Neural crest cell (in vitro differentiated cells): ENCODE data around the gene ANO7. TPM values are rescaled to one million over a fixed set of nuclear protein-coding genes. Genes with fewer than 3 reads are reported as not detected.

ENCODE experiments used
- DNase-seq: peaks from one replicate; pipeline ENCODE4 v3.0.0; 2021; ENCODE audit warnings: low read depth, mixed read lengths, low spot score
- H3K27ac Mint-ChIP-seq: one replicate; pipeline ENCODE4 v1.8.0; 2021; ENCODE audit warnings: mild to moderate bottlenecking, mixed read lengths; ENCODE audit not compliant: unreplicated experiment
- H3K27me3 Mint-ChIP-seq: 2 replicates; pipeline ENCODE4 v1.8.0; 2021; ENCODE audit warnings: low read depth, mild to moderate bottlenecking, mixed read lengths
- H3K36me3 Mint-ChIP-seq: 2 replicates; pipeline ENCODE4 v1.8.0; 2021; ENCODE audit warnings: low read depth, mild to moderate bottlenecking, mixed read lengths
- H3K4me1 Mint-ChIP-seq: 2 replicates; pipeline ENCODE4 v1.8.0; 2021; ENCODE audit warnings: mixed read lengths
- H3K4me3 Mint-ChIP-seq: one replicate; pipeline ENCODE4 v1.8.0; 2021; ENCODE audit warnings: mild to moderate bottlenecking, mixed read lengths
- H3K9me3 Mint-ChIP-seq: 2 replicates; pipeline ENCODE4 v1.8.0; 2021; ENCODE audit warnings: mixed read lengths
- total RNA-seq: library from RNA; stranded (reverse); gene quantifications from 2 replicates; pipeline ENCODE4 v1.2.1, GENCODE V29; 2021
- TF ChIP-seq, protein P1 (sequence below): fragments of 200-600 bp; sonication (generic); conservative IDR thresholded peaks from 2 replicates; pipeline ENCODE4 v1.5.0; 2021; ENCODE audit warnings: antibody characterized with exemption, mild to moderate bottlenecking

Gene ANO7
- total RNA-seq, 1 donor from 2014 or later, result 3.2 TPM

DNA sequence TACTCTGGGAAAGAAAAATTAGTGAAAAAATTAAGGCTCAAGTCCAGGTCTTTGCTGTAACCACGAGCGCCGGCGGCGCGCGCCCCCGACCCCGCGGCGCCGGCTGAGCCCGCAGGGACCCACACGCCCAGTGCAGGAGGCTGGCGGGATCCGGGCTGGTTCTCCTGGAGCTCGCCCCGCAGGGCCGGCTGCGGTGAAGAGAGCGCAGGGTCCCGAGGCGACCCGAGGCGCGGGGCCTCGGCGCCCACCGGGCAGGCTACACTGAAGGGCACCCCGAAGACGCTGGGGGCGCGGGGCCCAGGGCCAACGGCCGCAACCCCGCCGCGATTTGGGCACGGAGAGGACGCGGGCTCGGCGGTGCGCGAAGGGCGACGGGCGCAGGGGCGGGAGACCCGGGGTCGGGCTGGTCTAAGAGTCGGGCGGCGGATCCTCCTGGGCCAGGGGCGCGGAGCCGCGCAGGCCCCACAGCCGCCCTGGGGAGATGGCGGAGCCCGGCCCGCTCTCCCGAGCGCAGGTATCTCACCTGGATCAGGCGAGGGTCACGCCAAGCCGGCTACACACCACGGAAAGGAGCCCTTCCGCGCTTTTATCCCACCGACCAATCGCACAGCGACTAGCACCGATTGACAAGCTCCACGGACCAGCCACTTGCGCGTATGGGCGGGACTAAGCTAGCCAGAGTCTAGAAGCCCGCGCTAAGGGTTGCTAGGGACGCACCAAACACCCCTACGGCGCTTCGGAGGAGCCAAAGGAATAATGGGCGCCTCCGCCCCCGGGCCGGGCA is 39.4 kb upstream of the ANO7 start, which contains the start of gene PASK:
Gene PASK (minus strand): TSS at position 582 of the 784 bp plus-strand sequence. CDS start 6,440 bp downstream, outside the sequence.
- H3K27me3 Mint-ChIP-seq, result no peaks in the 10 kb centered on the region
- TF ChIP-seq, protein P1, sequence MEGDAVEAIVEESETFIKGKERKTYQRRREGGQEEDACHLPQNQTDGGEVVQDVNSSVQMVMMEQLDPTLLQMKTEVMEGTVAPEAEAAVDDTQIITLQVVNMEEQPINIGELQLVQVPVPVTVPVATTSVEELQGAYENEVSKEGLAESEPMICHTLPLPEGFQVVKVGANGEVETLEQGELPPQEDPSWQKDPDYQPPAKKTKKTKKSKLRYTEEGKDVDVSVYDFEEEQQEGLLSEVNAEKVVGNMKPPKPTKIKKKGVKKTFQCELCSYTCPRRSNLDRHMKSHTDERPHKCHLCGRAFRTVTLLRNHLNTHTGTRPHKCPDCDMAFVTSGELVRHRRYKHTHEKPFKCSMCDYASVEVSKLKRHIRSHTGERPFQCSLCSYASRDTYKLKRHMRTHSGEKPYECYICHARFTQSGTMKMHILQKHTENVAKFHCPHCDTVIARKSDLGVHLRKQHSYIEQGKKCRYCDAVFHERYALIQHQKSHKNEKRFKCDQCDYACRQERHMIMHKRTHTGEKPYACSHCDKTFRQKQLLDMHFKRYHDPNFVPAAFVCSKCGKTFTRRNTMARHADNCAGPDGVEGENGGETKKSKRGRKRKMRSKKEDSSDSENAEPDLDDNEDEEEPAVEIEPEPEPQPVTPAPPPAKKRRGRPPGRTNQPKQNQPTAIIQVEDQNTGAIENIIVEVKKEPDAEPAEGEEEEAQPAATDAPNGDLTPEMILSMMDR, result no peak
- peaks cover 45% of the 10 kb centered on the region for H3K4me1 Mint-ChIP-seq
- no peaks in the 10 kb centered on the region for H3K9me3 Mint-ChIP-seq
- H3K27ac Mint-ChIP-seq, result peak within 1 kb of the TSS; percentile 60
- H3K4me3 Mint-ChIP-seq, result peak within 1 kb of the TSS; percentile 97
- no peaks in the 10 kb centered on the region for H3K36me3 Mint-ChIP-seq
- DNase-seq, result peak; percentile 83

DNA sequence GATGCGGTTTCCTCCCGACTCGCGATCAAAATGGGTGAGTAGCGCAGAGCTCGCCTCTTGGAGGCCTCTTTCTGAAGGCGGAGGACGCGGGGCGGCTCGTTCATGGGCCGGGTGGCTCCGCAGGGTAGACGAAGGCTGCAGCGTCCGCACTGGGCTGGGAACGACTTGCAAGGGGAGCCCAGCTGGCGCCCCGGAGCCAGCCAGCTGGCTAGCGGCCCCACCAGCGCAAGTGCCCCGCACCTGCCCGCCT is 38.9 kb upstream of the ANO7 start:
- no peaks in the 10 kb centered on the region for H3K27me3 Mint-ChIP-seq
- H3K4me3 Mint-ChIP-seq, result peak overlapping the region; percentile 97
- H3K4me1 Mint-ChIP-seq, result peaks cover 45% of the 10 kb centered on the region
- H3K36me3 Mint-ChIP-seq, result no peaks in the 10 kb centered on the region
- no peaks in the 10 kb centered on the region for H3K9me3 Mint-ChIP-seq
- no peak for DNase-seq
- TF ChIP-seq, protein P1, result no peak
- H3K27ac Mint-ChIP-seq, result no peak overlapping the region

DNA sequence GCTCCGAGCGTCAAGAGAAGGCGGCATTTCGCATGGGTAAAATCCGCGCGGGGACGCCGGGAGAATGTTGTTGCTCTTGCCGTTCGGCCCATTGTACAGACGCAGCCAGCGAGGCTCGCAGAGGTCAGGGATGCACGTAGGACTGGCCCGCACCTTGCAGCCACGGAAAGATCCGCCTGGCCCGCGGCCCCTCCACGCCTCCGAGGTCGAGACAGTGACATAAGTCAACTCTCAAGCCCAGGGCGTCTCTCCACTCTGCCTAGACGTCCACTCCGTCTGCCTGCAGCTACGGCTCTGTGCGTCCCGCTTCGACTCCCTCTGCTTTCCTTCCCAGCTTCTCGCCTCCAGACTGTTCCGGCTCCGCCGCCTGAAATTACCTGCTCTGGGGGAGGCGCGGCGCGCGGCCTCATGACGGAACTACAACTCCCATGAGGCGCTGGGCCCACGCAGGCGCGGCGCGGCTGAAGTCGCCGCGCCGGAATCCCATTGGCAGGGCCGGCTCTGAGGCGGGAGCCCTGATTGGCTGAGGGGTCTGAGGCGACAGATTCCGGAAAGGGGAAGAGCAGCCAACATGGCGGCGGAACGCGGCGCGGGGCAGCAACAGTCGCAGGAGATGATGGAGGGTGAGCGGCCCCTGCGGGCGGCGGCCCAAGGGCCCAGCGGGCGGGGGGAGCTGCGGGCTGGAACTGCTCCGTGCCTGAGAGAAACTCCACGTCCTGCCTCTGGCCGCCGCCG is 38.4 kb upstream of the ANO7 start, which contains the start of gene PPP1R7:
Gene PPP1R7 (plus strand): TSS at position 543 of the 735 bp plus-strand sequence. CDS start 29 bp downstream, at position 572.
- TF ChIP-seq, protein P1, result no peak
- Mint-ChIP-seq H3K27me3 (no peaks in the 10 kb centered on the region), H3K4me1 (peaks cover 45% of the 10 kb centered on the region), H3K9me3 (no peaks in the 10 kb centered on the region), H3K27ac (peak within 1 kb of the TSS; percentile 88), H3K36me3 (no peaks in the 10 kb centered on the region), H3K4me3 (peak within 1 kb of the TSS; percentile 97)
- peak; percentile 84 for DNase-seq

DNA sequence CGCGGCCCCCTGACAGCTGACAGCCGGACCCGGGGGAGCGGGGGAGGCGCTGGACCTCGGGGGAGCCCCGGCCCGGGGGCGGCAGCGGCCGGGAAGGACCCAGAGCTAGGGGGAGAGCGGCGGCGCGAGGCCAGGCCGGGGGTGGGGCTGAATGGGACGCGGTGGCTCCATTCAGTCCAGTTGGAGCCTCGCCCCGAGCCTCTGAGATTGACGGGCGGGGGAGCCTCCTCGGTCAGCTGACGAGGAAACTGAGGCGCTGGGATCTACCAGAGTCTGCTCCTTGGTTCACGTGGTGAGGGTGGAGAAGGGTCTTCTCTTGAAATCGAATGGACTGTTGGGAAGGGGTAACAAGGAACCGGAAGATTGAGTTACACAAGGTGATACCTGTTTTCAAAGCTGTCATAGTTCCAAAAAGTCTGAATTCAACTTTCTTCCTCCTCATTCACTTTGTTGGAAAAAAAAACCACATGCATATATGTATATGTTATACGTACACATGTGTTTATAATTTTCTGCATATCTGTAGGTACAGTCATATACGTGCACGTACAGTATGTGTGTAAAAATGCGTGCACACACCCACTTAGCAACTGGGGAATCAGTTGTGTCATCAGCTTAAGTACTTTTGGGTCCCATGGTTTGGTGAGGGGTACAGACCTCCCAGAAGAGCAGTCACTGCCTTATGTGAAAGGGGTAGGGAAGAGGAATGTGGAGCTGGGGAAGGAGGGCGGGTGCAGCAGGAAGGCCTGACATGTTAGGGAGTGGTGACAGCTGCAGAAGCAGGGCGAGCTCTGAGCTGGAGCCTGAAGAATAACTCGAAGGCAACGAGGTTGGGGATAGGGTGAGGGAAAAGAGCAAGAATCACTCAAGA is 37.6 kb upstream of the ANO7 start:
- H3K4me1 Mint-ChIP-seq, result peaks cover 45% of the 10 kb centered on the region
- H3K27me3 Mint-ChIP-seq, result no peaks in the 10 kb centered on the region
- TF ChIP-seq, protein P1, result no peak
- H3K9me3 Mint-ChIP-seq, result no peaks in the 10 kb centered on the region
- DNase-seq, result no peak
- H3K36me3 Mint-ChIP-seq, result no peaks in the 10 kb centered on the region
- peak overlapping the region; percentile 97 for H3K4me3 Mint-ChIP-seq
- H3K27ac Mint-ChIP-seq, result peak overlapping the region; percentile 88

DNA sequence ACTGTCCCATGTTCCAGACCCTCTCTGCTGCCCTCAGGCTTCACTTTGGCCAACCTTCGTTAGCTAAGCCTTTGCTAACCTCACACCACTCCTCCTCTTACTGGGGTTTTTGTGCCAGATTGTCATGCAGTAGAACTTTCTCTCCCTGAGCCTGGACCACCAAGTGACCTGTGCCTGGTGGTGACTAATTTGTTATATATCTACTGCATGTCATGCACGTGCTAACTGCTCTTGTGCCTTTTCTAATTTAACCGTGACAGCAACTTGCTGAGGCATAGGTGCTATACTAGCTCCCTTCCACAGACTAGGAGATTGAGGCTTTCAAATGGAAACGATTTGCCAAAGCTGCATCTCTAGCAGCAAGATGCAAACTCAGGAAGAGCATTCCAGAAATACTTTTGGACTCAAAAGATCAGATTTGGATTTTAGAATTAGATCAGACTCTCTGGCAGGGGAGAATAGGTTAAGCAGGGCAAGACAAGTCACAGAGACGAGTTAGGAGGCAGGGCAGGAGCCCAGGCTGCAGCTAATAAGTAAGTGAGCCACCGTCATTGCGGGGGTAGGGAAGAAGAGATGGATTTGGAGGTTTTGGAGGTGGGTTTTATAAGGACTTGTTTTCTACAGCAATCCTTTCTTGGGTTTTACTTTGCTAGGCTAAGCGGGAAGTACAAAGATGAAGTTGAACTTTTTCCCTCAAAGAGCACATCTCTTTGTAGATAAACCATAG is 36.4 kb upstream of the ANO7 start:
- H3K27ac Mint-ChIP-seq, result no peak overlapping the region
- H3K9me3 Mint-ChIP-seq, result no peaks in the 10 kb centered on the region
- H3K4me3 Mint-ChIP-seq, result peak overlapping the region; percentile 97
- H3K27me3 Mint-ChIP-seq, result no peaks in the 10 kb centered on the region
- no peaks in the 10 kb centered on the region for H3K36me3 Mint-ChIP-seq
- no peak for DNase-seq
- TF ChIP-seq, protein P1, result no peak
- H3K4me1 Mint-ChIP-seq, result peaks cover 41% of the 10 kb centered on the region
